OCI-LY7 (cell line): Measurements from ENCODE around the gene ASL.

Experiments
- CTCF ChIP-seq: fragments of 200-600 bp; sonication (generic); conservative IDR thresholded peaks from 2 replicates; pipeline ENCODE4 v1.5.1; 2014; ENCODE audit warnings: mild to moderate bottlenecking, antibody characterized with exemption, low read length, moderate library complexity, mixed read lengths
- EZH2phosphoT487 ChIP-seq: fragments of 200-600 bp; sonication (generic); IDR thresholded peaks from 2 replicates; pipeline ENCODE4 v1.6.1; 2018; ENCODE audit warnings: low read depth, borderline replicate concordance, mild to moderate bottlenecking, mixed run types, antibody characterized with exemption, low read length, moderate library complexity, mixed read lengths

DNA sequence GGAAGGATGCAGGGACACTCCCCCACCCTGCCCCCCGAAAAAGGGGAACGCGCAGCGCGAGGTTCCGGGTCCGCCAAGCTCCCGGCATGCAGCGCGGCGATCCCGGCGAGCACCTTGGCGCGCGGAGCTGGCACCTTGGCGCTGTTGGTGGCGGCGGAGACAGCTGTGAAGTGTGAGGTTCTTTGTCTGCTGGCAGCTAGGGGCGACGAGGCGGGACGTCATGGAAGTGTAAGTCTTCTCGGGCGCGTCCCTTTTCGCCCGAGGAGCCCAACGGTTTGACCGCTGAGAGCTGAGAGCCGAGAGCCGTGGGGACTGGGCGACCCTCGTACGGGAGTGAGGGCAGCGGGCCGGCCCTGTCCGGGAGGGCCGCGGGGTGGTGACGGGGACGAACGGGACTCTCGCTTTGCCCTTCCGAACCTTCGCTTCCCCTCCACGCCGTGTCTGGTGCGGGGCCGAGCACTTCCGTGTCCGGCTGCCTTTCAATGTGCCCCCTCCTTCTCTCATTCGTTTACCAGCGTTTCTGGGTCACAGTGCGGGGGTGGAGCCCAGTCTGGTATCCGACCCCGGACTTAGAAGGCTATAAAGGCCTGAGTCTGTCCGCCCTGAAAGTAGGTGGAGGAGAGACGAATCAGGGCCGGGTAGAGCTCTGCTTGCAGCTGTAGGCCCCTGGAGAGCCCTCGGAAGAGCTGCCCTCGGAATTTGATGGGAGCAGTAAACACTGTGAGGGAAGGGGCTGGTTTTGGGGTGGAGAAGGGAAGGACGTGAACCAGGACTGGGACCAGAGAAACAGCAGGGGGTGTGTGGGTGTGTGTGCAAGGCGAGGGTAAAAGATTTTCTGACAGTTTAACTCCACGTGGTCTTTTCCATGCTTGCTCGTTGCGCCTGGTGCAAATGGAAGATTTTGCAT lies 39.4 kb downstream of the ASL start, which contains the start of gene CRCP:
- TF ChIP-seq CTCF = peak; percentile 44
- TF ChIP-seq EZH2phosphoT487 = no peak
